Measurements from ENCODE around the gene MUC2. TPM values are rescaled to one million over a fixed set of nuclear protein-coding genes. Genes with fewer than 3 reads are reported as not detected.

MUC2 gene
- total RNA-seq, 2 experiments from 2014 or later: not detected

Other genes starting within 250 kb of the MUC2 start
- 2.2 and 2.8 TPM in 2 replicates for gene CRACR2B, start 247.0 kb upstream of the MUC2 start, total RNA-seq (2014; rRNA removed; shearing (Covaris generic))
- gene CRACR2B, start 247.0 kb upstream of the MUC2 start, total RNA-seq (2022): 20.1 and 21.0 TPM in 2 replicates
- 0.28 TPM in 1 of 2 replicates, not detected in the other for gene CD151, start 241.9 kb upstream of the MUC2 start, total RNA-seq (2014; rRNA removed; shearing (Covaris generic))
- 0.84 and 1.0 TPM in 2 replicates for gene CD151, start 241.9 kb upstream of the MUC2 start, total RNA-seq (2022)
- 206 and 224 TPM in 2 replicates for gene POLR2L, start 232.3 kb upstream of the MUC2 start, total RNA-seq (2014; rRNA removed; shearing (Covaris generic))
- 64.5 and 88.3 TPM in 2 replicates for gene POLR2L, start 232.3 kb upstream of the MUC2 start, total RNA-seq (2022)
- 8.9 and 12.1 TPM in 2 replicates for gene TSPAN4, start 232.0 kb upstream of the MUC2 start, total RNA-seq (2014; rRNA removed; shearing (Covaris generic))
- 8.0 and 9.4 TPM in 2 replicates for gene TSPAN4, start 232.0 kb upstream of the MUC2 start, total RNA-seq (2022)
- 30.6 and 39.4 TPM in 2 replicates for gene CHID1, start 164.1 kb upstream of the MUC2 start, total RNA-seq (2014; rRNA removed; shearing (Covaris generic))
- gene CHID1, start 164.1 kb upstream of the MUC2 start, total RNA-seq (2022): 69.6 and 71.1 TPM in 2 replicates
- gene AP2A2, start 149.0 kb upstream of the MUC2 start, total RNA-seq (2014; rRNA removed; shearing (Covaris generic)): 22.4 and 24.9 TPM in 2 replicates
- 40.0 and 43.0 TPM in 2 replicates for gene AP2A2, start 149.0 kb upstream of the MUC2 start, total RNA-seq (2022)
- not detected in 2 replicates for gene MUC6, start 38.2 kb upstream of the MUC2 start, total RNA-seq (2014; rRNA removed; shearing (Covaris generic))
- gene MUC6, start 38.2 kb upstream of the MUC2 start, total RNA-seq (2022): not detected in 2 replicates
- not detected in 2 replicates for gene MUC5AC, start 83.1 kb downstream of the MUC2 start, total RNA-seq (2014; rRNA removed; shearing (Covaris generic))
- gene MUC5AC, start 83.1 kb downstream of the MUC2 start, total RNA-seq (2022): not detected in 2 replicates
- under 0.01 TPM in 1 of 2 replicates, not detected in the other for gene MUC5B, start 148.2 kb downstream of the MUC2 start, total RNA-seq (2014; rRNA removed; shearing (Covaris generic))
- gene MUC5B, start 148.2 kb downstream of the MUC2 start, total RNA-seq (2022): 0.02 TPM in 1 of 2 replicates, not detected in the other
- gene TOLLIP, start 234.8 kb downstream of the MUC2 start, total RNA-seq (2014; rRNA removed; shearing (Covaris generic)): 15.9 and 21.7 TPM in 2 replicates
- 37.1 and 37.5 TPM in 2 replicates for gene TOLLIP, start 234.8 kb downstream of the MUC2 start, total RNA-seq (2022)